HepG2 (cell line): Measurements from ENCODE around the gene OXLD1. TPM values are rescaled to one million over a fixed set of nuclear protein-coding genes. Genes with fewer than 3 reads are reported as not detected.

Experiments used
- ETV5 ChIP-seq: IDR thresholded peaks from 2 replicates; pipeline ENCODE4 v1.6.1; 2018; ENCODE audit warnings: missing biosample characterization, missing genetic modification reagents, inconsistent platforms, borderline replicate concordance
- HDAC2 ChIP-seq: sonication (generic); formaldehyde crosslinking; IDR thresholded peaks from 2 replicates; pipeline ENCODE4 v1.4.0; 2020; ENCODE audit warnings: missing genetic modification reagents
- KMT2B ChIP-seq: IDR thresholded peaks from 2 replicates; pipeline ENCODE4 v1.6.1; 2016; ENCODE audit warnings: missing genetic modification reagents, missing compliant biosample characterization
- NAIF1 ChIP-seq: sonication (generic); formaldehyde crosslinking; IDR thresholded peaks from 2 replicates; pipeline ENCODE4 v1.5.0; 2020; ENCODE audit warnings: mild to moderate bottlenecking, missing genetic modification reagents, borderline replicate concordance
- SATB2 ChIP-seq: sonication (generic); formaldehyde crosslinking; IDR thresholded peaks from 2 replicates; pipeline ENCODE4 v1.5.0; 2020; ENCODE audit warnings: missing genetic modification reagents
- TAF15 ChIP-seq: fragments of 200-400 bp; formaldehyde crosslinking; IDR thresholded peaks from one replicate; pipeline ENCODE4 v1.6.1; 2018; ENCODE audit warnings: mild to moderate bottlenecking, low read depth, low read length; ENCODE audit not compliant: poor library complexity, severe bottlenecking
- YEATS2 ChIP-seq: sonication (generic); formaldehyde crosslinking; IDR thresholded peaks from 2 replicates; pipeline ENCODE4 v1.4.0; 2020; ENCODE audit warnings: missing genetic modification reagents, borderline replicate concordance
- ZFP36L2 ChIP-seq: sonication (generic); formaldehyde crosslinking; IDR thresholded peaks from 2 replicates; pipeline ENCODE4 v1.4.0; 2020; ENCODE audit warnings: missing genetic modification reagents
- ZNF335 ChIP-seq: sonication (generic); formaldehyde crosslinking; IDR thresholded peaks from 2 replicates; pipeline ENCODE4 v1.4.0; 2020; ENCODE audit warnings: missing genetic modification reagents
- ZNF33B ChIP-seq: sonication (generic); formaldehyde crosslinking; IDR thresholded peaks from 2 replicates; pipeline ENCODE4 v1.5.1; 2020; ENCODE audit warnings: mild to moderate bottlenecking, missing genetic modification reagents
- ZNF607 ChIP-seq: sonication (generic); formaldehyde crosslinking; IDR thresholded peaks from 2 replicates; pipeline ENCODE4 v1.5.1; 2020; ENCODE audit warnings: missing genetic modification reagents, mild to moderate bottlenecking, borderline replicate concordance
- polyA plus RNA-seq, 8 experiments: library from polyadenylated mRNA; depleted of rRNA in 3 of 8; stranded (reverse) in 7 of 8; unstranded in 1 of 8; fragments of >200 nt; fragmentation: Illumina TruSeq in 4 of 8; extraction: Trizol in 4 of 8; gene quantifications; 2 replicates each; pipeline versions ENCODE4 v1.2.1 to v1.2.3, GENCODE V29; 2011 to 2016; ENCODE audit warnings: low read depth in 4 of 8, missing spikeins in 1 of 8, mixed read lengths in 1 of 8; ENCODE audit not compliant: insufficient read depth in 1 of 8
- total RNA-seq, 5 experiments: library from RNA; depleted of rRNA; stranded (reverse); fragments of >200 nt; fragmentation: Illumina TruSeq; extraction: Trizol; gene quantifications; 2 replicates each; pipeline ENCODE4 v1.2.3, GENCODE V29; 2016; ENCODE audit warnings: low read depth in 1 of 5
- TF ChIP-seq, protein P1 (sequence below): sonication (generic); formaldehyde crosslinking; IDR thresholded peaks from 2 replicates; pipeline ENCODE4 v1.4.0; 2020; ENCODE audit warnings: missing genetic modification reagents
- TF ChIP-seq, protein P2 (sequence below): sonication (generic); formaldehyde crosslinking; IDR thresholded peaks from 2 replicates; pipeline ENCODE4 v1.4.0; 2020; ENCODE audit warnings: mild to moderate bottlenecking, missing genetic modification reagents
- TF ChIP-seq, protein P3 (sequence below): sonication (generic); formaldehyde crosslinking; IDR thresholded peaks from 2 replicates; pipeline ENCODE4 v1.8.1; 2022; ENCODE audit warnings: low read depth, mild to moderate bottlenecking, missing genetic modification reagents
- TF ChIP-seq, protein P4 (sequence below): IDR thresholded peaks from 2 replicates; pipeline ENCODE4 v1.6.1; 2016
- TF ChIP-seq, protein P5 (sequence below): sonication (generic); formaldehyde crosslinking; IDR thresholded peaks from 2 replicates; pipeline ENCODE4 v1.4.0; 2020; ENCODE audit warnings: mild to moderate bottlenecking, missing genetic modification reagents, borderline replicate concordance

OXLD1 gene
- total and polyA plus RNA-seq, 2 of the 13 experiments (the other 11 are each of a cell fraction or from before 2014, with no cell fraction given): 27.1 to 37.5 TPM

DNA sequence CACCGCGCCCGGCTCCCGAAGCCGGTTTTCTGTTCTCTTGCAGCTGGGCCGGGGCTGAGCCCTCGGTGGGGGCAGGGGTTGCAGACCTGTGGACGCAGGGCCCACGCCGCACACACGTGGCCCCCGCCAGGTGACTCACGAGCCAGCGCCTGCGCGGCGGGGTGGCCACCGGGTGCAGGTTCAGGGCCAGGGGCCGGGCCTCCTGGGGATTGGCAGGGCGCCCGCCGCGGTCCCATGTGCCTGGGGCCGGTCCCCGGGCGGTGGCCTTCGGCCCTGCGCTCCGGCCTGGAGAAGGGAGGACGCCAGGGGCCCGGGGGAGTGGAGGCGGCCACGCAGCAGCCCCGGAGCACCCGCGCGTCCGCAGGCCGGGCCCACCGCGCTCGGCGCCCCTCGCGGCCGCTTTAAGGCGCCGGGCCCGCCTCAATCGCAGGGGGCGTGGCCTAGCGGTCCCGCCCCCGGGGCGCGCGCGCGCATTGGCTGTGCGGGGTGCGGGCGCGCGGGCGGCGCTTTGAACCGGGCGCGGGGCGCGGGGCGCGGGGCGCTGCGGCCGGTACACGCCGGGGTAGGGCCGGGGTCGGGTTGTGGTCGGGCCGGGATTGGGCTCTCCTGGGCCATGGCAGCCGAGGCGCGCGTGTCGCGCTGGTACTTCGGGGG, 45.5 kb upstream of the OXLD1 start, which contains the start of gene SLC25A10 (continued):
- TF ChIP-seq, protein P1, sequence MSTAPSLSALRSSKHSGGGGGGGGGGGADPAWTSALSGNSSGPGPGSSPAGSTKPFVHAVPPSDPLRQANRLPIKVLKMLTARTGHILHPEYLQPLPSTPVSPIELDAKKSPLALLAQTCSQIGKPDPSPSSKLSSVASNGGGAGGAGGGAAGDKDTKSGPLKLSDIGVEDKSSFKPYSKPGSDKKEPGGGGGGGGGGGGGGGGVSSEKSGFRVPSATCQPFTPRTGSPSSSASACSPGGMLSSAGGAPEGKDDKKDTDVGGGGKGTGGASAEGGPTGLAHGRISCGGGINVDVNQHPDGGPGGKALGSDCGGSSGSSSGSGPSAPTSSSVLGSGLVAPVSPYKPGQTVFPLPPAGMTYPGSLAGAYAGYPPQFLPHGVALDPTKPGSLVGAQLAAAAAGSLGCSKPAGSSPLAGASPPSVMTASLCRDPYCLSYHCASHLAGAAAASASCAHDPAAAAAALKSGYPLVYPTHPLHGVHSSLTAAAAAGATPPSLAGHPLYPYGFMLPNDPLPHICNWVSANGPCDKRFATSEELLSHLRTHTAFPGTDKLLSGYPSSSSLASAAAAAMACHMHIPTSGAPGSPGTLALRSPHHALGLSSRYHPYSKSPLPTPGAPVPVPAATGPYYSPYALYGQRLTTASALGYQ: peak; percentile 91
- peak; percentile 87 for TF ChIP-seq YEATS2 (CRISPR knock-in tag)
- peak; percentile 93 for TF ChIP-seq ZNF335 (CRISPR knock-in tag)
- peak; percentile 99 for TF ChIP-seq SATB2 (CRISPR knock-in tag)
- TF ChIP-seq, protein P2, sequence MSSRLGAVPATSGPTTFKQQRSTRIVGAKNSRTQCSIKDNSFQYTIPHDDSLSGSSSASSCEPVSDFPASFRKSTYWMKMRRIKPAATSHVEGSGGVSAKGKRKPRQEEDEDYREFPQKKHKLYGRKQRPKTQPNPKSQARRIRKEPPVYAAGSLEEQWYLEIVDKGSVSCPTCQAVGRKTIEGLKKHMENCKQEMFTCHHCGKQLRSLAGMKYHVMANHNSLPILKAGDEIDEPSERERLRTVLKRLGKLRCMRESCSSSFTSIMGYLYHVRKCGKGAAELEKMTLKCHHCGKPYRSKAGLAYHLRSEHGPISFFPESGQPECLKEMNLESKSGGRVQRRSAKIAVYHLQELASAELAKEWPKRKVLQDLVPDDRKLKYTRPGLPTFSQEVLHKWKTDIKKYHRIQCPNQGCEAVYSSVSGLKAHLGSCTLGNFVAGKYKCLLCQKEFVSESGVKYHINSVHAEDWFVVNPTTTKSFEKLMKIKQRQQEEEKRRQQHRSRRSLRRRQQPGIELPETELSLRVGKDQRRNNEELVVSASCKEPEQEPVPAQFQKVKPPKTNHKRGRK (CRISPR knock-in tag): peak; percentile 85; the same call in 1 of the 2 replicates
- peak; percentile 95 for TF ChIP-seq HDAC2 (CRISPR knock-in tag)
- TF ChIP-seq, protein P3, sequence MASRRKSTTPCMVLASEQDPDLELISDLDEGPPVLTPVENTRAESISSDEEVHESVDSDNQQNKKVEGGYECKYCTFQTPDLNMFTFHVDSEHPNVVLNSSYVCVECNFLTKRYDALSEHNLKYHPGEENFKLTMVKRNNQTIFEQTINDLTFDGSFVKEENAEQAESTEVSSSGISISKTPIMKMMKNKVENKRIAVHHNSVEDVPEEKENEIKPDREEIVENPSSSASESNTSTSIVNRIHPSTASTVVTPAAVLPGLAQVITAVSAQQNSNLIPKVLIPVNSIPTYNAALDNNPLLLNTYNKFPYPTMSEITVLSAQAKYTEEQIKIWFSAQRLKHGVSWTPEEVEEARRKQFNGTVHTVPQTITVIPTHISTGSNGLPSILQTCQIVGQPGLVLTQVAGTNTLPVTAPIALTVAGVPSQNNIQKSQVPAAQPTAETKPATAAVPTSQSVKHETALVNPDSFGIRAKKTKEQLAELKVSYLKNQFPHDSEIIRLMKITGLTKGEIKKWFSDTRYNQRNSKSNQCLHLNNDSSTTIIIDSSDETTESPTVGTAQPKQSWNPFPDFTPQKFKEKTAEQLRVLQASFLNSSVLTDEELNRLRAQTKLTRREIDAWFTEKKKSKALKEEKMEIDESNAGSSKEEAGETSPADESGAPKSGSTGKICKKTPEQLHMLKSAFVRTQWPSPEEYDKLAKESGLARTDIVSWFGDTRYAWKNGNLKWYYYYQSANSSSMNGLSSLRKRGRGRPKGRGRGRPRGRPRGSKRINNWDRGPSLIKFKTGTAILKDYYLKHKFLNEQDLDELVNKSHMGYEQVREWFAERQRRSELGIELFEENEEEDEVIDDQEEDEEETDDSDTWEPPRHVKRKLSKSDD (CRISPR knock-in tag): peak; percentile 90
- peak; percentile 73 for TF ChIP-seq ETV5 (CRISPR knock-in tag)
- TF ChIP-seq NAIF1 (CRISPR knock-in tag): peak; percentile 75; the same call in 1 of the 2 replicates
- peak; percentile 99 for TF ChIP-seq ZNF33B (CRISPR knock-in tag)
- TF ChIP-seq, protein P4, sequence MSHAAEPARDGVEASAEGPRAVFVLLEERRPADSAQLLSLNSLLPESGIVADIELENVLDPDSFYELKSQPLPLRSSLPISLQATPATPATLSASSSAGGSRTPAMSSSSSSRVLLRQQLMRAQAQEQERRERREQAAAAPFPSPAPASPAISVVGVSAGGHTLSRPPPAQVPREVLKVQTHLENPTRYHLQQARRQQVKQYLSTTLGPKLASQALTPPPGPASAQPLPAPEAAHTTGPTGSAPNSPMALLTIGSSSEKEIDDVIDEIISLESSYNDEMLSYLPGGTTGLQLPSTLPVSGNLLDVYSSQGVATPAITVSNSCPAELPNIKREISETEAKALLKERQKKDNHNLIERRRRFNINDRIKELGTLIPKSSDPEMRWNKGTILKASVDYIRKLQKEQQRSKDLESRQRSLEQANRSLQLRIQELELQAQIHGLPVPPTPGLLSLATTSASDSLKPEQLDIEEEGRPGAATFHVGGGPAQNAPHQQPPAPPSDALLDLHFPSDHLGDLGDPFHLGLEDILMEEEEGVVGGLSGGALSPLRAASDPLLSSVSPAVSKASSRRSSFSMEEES (CRISPR knock-in tag): peak; percentile 98
- TF ChIP-seq, protein P5, sequence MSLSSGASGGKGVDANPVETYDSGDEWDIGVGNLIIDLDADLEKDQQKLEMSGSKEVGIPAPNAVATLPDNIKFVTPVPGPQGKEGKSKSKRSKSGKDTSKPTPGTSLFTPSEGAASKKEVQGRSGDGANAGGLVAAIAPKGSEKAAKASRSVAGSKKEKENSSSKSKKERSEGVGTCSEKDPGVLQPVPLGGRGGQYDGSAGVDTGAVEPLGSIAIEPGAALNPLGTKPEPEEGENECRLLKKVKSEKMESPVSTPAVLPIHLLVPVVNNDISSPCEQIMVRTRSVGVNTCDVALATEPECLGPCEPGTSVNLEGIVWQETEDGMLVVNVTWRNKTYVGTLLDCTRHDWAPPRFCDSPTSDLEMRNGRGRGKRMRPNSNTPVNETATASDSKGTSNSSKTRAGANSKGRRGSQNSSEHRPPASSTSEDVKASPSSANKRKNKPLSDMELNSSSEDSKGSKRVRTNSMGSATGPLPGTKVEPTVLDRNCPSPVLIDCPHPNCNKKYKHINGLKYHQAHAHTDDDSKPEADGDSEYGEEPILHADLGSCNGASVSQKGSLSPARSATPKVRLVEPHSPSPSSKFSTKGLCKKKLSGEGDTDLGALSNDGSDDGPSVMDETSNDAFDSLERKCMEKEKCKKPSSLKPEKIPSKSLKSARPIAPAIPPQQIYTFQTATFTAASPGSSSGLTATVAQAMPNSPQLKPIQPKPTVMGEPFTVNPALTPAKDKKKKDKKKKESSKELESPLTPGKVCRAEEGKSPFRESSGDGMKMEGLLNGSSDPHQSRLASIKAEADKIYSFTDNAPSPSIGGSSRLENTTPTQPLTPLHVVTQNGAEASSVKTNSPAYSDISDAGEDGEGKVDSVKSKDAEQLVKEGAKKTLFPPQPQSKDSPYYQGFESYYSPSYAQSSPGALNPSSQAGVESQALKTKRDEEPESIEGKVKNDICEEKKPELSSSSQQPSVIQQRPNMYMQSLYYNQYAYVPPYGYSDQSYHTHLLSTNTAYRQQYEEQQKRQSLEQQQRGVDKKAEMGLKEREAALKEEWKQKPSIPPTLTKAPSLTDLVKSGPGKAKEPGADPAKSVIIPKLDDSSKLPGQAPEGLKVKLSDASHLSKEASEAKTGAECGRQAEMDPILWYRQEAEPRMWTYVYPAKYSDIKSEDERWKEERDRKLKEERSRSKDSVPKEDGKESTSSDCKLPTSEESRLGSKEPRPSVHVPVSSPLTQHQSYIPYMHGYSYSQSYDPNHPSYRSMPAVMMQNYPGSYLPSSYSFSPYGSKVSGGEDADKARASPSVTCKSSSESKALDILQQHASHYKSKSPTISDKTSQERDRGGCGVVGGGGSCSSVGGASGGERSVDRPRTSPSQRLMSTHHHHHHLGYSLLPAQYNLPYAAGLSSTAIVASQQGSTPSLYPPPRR: peak; percentile 87
- TF ChIP-seq ZFP36L2 (CRISPR knock-in tag): peak; percentile 96
- TF ChIP-seq KMT2B (CRISPR knock-in tag): peak; percentile 89
- peak; percentile 91 for TF ChIP-seq TAF15
- TF ChIP-seq ZNF607 (CRISPR knock-in tag): peak; percentile 100
